HEK293T (cell line): ENCODE measurements around the gene NHP2.

Experiments used
- ARNT ChIP-seq: fragments of 450-650 bp; IDR thresholded peaks from 2 replicates; pipeline ENCODE4 v1.6.1; 2017; ENCODE audit warnings: mild to moderate bottlenecking
- BHLHE40 ChIP-seq: fragments of 450-650 bp; IDR thresholded peaks from 2 replicates; pipeline ENCODE4 v1.6.1; 2016; ENCODE audit warnings: mild to moderate bottlenecking, moderate library complexity, borderline replicate concordance
- ELF4 ChIP-seq: fragments of 450-650 bp; IDR thresholded peaks from 2 replicates; pipeline ENCODE4 v1.6.1; 2017; ENCODE audit warnings: antibody characterized with exemption
- FOXA1 ChIP-seq: fragments of 450-650 bp; IDR thresholded peaks from 2 replicates; pipeline ENCODE4 v1.6.1; 2016; ENCODE audit warnings: mild to moderate bottlenecking
- FOXM1 ChIP-seq: fragments of 450-650 bp; IDR thresholded peaks from 2 replicates; pipeline ENCODE4 v1.6.1; 2017; ENCODE audit warnings: mild to moderate bottlenecking, borderline replicate concordance
- L3MBTL2 ChIP-seq: fragments of 450-650 bp; conservative IDR thresholded peaks from 2 replicates; pipeline ENCODE4 v1.6.1; 2016; ENCODE audit warnings: mild to moderate bottlenecking
- LEF1 ChIP-seq: fragments of 450-650 bp; IDR thresholded peaks from 2 replicates; pipeline ENCODE4 v1.6.1; 2017; ENCODE audit warnings: mild to moderate bottlenecking, borderline replicate concordance
- SP1 ChIP-seq: fragments of 450-650 bp; IDR thresholded peaks from 2 replicates; pipeline ENCODE4 v1.6.1; 2017
- SUZ12 ChIP-seq: fragments of 450-650 bp; IDR thresholded peaks from 2 replicates; pipeline ENCODE4 v1.6.1; 2016; ENCODE audit warnings: mild to moderate bottlenecking
- TARDBP ChIP-seq: fragments of 450-650 bp; IDR thresholded peaks from 2 replicates; pipeline ENCODE4 v1.6.1; 2016
- TF ChIP-seq, protein P1 (sequence below): fragments of 450-650 bp; IDR thresholded peaks from 2 replicates; pipeline ENCODE4 v1.6.1; 2016

DNA sequence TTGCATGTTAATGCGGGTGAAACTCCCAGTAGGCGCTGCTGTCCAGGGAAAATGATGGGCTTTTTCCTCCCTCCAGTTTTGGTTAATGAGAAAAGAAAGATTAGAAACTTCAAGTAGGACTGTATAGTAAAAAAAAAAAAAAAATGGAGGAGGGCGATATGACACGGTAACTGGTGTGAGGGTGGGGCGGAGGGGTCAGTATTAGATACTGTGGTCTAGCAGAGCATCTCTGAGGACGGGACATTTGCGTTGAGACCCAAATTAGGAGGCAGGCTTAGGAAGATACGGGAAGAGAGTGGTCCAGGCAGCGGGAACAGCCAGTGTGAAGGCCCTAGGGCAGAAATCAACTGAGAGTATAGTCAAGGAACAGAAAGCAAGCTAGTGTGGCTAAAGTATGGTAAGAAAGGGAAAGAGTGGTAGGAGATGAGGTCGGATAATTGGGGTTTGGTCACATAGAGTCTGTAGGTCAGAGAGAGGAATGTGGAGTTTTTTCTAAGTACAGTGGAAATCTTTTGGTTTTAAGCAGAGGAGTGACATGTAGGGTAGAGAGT lies 22.2 kb downstream of the NHP2 start:
- TF ChIP-seq BHLHE40 (no peak), FOXM1 (no peak), ELF4 (no peak), ARNT (no peak), SUZ12 (no peak), FOXA1 (no peak), TARDBP (no peak), SP1 (no peak), L3MBTL2 (peak; percentile 35; the same call in 1 of the 2 replicates), LEF1 (no peak)
- TF ChIP-seq, protein P1, sequence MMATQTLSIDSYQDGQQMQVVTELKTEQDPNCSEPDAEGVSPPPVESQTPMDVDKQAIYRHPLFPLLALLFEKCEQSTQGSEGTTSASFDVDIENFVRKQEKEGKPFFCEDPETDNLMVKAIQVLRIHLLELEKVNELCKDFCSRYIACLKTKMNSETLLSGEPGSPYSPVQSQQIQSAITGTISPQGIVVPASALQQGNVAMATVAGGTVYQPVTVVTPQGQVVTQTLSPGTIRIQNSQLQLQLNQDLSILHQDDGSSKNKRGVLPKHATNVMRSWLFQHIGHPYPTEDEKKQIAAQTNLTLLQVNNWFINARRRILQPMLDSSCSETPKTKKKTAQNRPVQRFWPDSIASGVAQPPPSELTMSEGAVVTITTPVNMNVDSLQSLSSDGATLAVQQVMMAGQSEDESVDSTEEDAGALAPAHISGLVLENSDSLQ: no peak
